Globus pallidus (tissue), 1 donor: ENCODE data around the gene TBL3.

Experiments used
- DNase-seq: peaks from one replicate; pipeline ENCODE4 v3.0.0-alpha.2; 2015; ENCODE audit warnings: low spot score

TBL3 gene

DNA sequence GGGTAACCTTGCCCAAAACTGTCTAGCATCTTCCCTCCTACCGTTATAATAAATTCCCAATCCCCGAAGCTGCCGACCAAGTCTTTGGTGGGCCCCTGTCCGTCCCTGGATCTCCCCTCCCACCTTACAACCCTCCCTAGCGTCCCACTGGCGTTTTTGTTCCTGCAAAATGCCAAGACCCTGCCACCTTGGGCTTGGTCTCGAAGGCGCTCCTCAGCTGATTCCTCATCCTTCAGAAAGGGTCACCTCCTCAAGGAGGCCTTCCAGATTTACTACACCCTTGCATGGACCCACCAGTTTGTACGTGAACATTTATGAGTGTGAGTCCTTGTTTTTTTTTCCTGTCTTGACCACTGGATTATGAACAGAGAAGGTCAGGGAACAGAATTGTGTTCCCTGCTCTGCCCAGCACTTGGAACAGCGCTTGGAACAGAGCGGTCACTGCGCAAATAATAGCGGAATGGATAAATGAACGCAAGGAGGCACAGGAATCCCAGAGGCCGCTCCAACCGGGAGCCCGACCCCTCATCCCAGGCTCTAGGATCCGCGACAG, 11.2 kb downstream of the TBL3 start:
- DNase-seq = no peak

DNA sequence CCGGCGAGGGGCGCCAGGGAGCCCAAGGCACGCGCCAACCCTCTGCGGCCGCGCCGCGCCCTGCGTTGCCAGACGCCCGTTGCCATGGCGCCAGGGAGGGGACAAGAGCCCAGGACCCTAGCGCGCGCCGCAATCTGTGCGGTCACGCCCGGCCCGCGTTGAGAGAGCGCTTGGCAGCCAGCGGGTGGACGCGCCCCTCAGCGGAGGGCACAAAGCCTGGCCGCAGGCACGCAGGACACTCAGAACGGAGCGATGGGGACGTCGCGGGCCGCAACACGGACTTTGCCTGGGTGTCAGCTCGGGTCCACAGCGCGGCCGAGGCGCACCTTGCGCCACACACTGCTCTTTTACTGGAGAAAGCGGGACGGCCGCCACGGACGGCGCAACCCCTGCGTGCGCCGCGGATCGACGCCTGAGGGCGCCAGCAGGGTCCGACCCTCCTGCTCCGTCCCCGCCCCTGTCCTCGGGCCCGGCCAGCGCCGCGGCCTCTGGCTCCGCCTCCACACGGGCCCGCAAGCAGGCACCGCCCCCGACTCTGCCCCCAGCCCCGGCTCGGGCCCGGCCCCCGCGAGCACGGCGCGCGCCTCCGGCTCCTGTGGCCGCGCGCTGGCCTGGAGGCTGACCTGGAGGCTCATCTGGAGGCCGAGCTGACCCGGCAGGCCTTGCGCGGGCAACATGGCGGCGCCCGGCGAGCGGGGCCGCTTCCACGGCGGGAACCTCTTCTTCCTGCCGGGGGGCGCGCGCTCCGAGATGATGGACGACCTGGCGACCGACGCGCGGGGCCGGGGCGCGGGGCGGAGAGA, 11.9 kb downstream of the TBL3 start, which contains the start of gene GFER:
TSS of gene GFER (plus strand) at position 650 of the 803 bp plus-strand sequence. CDS start at position 676, 26 bp downstream.
- DNase-seq = peak; percentile 91

DNA sequence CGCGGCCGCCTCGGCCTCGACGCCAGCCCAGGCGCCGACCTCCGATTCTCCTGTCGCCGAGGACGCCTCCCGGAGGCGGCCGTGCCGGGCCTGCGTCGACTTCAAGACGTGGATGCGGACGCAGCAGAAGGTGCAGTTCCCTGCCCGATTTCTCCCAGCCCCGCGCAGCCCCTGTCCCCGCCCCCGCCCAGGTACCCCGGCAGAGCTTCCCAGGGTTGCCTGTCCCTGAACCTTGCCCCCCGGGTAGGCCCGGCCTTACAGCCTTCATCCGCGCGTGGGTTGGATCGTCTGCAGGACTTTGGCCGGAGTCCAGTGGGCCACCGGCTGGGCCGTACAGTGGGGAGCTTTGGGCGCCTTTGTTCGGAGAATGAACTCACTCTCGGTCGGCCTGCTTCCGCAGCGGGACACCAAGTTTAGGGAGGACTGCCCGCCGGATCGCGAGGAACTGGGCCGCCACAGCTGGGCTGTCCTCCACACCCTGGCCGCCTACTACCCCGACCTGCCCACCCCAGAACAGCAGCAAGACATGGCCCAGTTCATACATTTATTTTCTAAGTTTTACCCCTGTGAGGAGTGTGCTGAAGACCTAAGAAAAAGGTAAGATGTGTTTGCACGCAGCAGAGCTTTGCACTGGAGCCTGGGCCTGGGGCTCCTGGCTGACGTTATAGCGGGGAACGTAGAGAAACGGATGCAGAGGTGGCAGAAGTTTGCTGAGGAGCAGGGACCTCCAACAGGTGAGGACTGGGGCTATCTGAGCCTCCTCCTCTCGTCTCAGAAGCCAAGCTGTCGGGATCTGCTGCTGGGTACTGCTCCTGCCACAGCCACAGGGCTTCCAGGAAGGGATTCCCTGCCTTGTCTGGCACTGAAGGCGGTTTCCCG, 12.7 kb downstream of the TBL3 start:
- no peak for DNase-seq

DNA sequence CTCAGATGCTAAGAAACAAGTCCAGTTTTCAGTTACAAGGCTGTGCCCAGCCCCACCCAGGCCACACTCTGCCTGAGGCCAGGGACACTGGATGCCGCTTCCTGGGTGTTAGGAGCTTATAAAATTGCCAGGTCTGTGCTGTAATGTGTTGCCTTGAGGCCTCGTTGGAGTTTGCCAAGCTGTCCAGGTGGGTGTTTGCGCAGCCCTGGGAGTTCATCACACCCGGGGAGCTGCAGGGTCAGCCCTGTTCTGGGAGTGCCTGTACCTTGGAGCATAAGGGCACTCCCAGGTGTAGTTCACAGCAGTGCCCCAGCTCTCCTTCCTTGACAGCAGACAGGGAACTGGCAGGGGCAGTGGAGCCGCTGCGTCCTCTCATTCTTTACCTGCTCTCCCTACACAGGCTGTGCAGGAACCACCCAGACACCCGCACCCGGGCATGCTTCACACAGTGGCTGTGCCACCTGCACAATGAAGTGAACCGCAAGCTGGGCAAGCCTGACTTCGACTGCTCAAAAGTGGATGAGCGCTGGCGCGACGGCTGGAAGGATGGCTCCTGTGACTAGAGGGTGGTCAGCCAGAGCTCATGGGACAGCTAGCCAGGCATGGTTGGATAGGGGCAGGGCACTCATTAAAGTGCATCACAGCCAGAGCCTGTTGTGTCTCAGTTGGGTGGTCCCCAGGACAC, 13.8 kb downstream of the TBL3 start:
- no peak for DNase-seq

DNA sequence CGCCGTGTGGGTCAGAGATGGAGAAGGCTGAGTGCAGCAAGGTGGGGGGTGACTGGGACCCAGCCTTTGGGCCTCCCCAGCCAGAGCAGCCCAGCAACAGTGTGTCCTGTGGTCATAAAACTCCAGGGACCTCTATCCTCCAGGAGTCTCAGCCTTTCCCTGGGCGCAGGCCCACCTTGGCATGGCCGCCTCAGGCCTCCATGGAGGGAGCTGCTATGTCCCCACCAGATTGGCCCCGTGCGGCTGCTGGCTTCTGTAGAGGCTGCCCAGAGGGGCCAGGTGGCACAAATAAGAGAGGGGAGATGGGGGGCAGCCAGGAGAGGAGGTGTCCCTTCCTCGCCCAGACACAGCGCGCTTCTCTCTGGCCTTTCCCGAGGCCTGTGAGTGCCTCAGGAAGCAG, 15.3 kb downstream of the TBL3 start:
- DNase-seq = no peak

DNA sequence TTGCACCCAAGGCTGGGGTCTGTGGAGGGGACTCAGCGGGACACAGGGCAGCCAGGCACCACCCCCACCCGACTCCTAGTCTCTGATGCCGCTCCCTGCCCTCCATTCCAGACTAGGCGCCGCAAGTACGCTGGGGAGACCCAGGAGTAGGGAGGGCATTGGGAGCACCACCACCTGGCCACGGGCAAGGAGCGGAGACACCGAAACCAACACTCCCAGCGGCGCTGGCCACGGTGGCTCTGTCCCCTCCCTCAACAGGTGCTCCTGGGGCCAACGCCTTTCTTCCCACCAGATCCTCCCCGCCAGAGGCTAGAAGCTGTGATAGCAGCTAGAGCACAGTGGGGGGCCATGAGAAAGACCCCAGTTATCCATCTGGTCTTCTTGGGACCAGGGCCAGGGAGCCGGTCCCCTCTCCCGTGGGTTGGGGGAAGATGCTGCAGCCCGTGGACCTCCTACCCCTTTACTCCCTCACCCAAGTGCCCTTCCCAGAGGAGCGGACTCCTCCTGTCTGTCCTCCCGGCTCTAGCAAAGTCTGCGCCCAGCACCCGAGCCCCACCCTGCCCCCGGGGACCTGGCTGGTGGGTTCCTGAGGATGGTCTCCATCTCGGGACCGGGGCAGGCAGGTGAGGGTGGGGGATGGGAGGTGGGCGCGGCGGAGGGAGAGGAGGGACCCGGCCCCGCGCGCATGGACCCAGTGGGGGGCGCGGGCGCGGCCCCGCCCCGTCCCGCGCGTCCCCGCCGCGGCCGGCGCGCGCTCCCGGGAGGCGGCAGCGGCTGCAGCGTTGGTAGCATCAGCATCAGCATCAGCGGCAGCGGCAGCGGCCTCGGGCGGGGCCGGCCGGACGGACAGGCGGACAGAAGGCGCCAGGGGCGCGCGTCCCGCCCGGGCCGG, 17.6 kb downstream of the TBL3 start, which contains the start of gene SYNGR3:
TSS of gene SYNGR3 (plus strand) at position 762 of the 892 bp plus-strand sequence. CDS start 133 bp downstream, outside the sequence.
- DNase-seq = no peak

DNA sequence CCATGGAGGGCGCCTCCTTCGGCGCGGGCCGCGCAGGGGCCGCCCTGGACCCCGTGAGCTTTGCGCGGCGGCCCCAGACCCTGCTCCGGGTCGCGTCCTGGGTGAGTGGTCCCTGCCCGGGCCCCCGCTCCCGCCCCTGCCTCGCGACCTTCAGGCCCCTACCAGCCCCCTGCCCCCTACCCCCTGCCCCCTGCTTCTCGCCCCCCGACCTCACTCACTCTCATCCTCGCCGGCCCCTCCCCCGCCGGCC, 18.2 kb downstream of the TBL3 start:
- DNase-seq = no peak

DNA sequence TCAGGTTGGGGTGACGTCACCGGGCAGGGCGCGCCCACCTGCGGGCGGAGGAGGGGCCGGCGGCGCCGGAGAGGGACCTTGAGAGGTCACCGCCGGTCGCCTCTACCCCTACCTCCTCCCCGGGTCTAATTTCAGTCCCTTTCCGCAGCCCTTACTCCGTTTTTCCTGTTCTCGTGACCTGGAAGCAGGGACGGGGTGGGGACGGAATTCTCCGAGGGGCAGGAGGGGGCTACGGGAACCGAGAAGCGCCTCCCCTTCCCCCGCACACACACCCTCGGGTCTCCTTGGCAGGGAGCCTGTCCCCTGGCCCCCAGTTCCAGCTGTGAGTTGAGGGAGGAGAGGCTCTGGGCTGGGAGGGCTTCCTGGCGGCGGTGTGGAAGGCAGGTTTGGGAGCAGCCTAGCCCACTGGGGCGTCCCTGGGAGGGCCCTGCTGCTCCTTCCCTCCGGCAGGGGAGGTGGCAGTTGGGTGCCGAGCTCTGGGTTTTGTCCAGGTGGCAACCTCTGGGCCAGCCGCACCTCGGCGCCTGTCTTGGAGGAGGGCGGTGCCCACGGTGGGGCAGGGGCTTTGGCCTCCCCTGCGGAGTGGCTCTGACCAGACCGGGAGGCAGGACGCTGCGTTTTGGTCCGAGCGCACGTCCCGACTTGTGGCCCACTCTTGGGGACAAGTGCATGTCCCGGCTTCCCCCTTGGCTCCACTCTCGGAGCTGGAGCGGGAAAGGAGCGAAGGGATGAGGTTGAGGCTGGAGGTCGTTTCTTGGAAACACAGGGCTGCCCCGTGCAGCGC, 18.7 kb downstream of the TBL3 start:
- DNase-seq = no peak

DNA sequence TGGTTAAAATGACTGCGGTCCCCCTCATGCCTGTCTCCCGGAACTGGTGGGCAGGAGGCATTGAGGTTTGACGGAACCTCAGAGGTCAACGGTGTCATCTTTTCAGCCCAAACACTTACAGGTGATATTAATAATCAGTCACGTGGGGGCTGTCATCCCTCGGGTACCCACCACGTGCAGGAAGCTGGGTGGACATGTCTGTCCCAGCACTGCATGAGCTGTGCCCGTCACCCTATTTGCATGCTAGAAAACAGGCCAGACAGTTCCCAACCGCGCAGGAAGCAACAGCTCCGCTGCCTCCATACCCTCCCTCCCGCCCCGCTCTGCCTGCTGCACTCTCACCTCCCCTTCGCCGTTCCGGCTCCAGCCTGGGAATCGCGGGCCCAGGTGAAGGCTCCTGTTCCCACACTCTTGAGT, 19.3 kb downstream of the TBL3 start:
- no peak for DNase-seq

DNA sequence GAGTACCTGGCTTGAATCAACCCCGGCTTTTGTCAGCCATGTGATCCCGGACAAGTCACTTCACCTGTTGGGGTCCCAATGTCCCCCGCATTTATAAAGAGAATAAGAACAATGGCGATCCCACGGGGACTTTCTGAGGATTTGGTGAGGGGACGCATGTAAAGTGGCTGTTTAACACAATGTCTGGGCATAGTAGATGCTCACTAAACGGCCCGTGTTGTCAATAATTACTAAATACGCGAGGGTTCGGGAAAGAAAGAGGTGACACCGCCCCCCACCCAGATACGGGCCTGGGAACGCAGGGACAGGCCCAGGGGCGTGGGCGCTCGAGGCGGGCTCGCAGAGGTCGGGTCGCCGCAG, 19.7 kb downstream of the TBL3 start:
- no peak for DNase-seq

DNA sequence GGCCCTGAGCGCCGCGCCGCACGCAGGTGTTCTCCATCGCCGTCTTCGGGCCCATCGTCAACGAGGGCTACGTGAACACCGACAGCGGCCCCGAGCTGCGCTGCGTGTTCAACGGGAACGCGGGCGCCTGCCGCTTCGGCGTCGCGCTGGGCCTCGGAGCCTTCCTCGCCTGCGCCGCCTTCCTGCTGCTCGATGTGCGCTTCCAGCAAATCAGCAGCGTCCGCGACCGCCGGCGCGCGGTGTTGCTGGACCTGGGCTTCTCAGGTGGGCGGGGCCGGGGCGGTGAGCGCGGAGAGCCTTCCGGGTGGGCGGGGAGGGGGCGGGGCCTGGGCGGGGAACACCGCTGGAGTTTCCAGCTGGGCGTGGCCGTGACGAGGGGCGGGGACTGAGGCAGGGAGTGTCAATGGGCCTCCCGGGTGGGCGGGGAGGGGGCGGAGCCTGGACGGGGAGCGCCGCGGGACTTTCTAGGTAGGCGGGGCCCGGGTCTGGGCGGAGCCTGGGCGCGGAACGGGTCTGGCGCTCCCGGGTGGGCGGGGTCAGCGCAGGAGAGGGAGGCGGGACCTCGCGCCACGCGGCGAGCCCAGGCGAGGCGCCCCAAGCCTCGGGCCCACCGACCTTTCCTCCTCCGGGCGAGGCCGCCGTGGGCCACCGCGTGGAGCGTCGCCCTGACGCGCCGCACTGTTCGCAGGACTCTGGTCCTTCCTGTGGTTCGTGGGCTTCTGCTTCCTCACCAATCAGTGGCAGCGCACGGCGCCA, 20.3 kb downstream of the TBL3 start:
- DNase-seq = peak; percentile 78

DNA sequence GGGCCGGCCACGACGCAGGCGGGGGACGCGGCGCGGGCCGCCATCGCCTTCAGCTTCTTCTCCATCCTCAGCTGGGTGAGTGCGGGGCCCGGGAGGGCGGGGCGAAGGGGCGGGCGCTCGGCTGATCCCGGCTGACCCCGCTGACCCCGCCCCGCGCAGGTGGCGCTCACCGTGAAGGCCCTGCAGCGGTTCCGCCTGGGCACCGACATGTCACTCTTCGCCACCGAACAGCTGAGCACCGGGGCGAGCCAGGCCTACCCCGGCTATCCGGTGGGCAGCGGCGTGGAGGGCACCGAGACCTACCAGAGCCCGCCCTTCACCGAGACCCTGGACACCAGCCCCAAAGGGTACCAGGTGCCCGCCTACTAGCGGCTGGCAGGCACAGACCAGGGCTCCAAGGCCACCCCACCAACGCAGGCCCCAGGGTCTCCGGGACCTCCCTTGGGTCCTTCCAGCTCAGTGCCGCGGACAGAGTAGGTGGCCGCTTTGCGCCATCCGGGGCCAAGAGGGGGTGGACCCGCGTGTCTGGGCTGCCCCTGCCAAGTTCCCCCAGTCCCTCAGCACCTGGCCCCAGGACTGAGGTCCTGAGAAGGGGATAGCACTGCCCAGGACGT, 21.0 kb downstream of the TBL3 start:
- no peak for DNase-seq

DNA sequence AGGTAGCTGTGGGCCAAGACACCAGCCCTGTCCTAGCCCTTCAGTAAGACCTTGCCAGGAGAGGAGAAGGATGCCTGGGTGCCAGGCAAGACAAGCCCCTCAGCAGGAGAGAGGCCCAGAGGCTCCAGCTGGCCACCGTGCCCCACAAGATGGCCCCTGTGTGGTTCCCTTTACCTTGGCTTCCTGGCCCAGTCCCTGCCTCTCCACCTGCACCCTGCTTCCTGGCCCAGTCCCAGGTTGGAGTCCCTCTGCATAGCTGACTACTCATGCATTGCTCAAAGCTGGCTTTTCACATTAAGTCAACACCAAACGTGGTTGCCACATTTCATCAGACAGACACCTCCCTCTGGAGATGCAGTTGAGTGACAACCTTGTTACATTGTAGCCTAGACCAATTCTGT, 21.9 kb downstream of the TBL3 start:
- DNase-seq = no peak

DNA sequence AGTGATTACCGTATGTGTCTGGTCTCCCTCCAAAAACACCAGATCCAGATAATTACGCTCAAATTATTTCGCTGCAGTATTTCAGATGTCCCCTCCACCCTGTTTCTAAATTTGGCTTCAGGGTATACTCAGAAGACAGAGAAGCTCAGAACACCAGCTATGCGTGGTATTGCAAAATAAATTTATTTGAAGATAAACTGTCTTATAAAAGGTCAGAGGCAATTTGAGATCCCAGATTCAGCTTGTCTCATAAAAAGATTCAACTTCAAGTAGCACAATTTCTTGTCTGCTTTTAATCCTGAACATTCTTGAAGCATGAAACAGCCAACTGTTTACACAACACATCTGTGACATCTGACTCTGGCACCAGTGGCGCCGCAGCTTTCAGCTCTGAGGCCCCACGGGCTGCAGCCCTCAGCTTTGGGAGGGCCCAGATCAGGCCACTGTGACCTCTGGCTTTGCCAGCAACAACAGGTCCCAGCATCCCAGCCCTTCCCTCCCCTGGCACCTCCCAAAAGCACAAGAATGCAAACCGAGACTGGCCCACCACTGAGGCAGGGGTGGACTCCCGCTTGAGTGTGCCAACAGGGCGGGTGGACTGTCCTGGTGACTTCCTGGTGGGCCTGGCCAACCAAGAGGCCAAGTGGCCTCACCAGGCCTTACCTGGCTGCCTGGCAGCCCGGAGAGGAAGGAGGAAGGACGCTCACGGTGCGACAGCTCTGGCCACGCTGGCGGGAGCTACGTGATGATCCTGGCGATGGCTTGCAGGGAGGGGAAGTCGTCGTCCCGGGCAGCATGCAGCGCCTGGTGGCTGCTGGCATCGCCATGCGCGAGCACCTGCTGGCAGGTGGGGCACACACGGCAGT, 25.9 kb downstream of the TBL3 start:
- no peak for DNase-seq

DNA sequence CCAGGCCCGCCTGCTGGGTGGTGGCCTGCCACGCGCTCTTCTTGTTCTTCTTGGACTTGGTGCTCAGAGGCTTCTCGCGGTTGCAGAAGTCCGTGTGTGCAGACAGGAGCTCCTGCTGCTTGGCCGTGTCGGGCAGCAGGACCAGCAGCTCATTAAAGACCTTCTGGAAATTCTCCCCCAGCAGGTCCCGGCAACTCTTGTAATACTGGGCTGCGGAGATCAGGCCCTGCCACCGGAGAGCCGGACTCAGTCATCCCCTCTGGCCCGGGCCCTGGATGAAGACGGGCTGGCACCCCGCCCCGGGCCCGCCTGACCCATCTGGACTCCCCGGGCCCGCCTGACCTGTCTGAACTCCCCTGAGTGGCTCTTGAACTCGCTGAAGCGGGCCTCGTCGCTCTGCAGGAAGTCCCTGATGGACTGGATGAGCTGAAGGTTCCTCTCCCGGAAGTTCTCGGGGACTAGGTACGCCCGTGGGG, 26.5 kb downstream of the TBL3 start:
- DNase-seq = no peak

DNA sequence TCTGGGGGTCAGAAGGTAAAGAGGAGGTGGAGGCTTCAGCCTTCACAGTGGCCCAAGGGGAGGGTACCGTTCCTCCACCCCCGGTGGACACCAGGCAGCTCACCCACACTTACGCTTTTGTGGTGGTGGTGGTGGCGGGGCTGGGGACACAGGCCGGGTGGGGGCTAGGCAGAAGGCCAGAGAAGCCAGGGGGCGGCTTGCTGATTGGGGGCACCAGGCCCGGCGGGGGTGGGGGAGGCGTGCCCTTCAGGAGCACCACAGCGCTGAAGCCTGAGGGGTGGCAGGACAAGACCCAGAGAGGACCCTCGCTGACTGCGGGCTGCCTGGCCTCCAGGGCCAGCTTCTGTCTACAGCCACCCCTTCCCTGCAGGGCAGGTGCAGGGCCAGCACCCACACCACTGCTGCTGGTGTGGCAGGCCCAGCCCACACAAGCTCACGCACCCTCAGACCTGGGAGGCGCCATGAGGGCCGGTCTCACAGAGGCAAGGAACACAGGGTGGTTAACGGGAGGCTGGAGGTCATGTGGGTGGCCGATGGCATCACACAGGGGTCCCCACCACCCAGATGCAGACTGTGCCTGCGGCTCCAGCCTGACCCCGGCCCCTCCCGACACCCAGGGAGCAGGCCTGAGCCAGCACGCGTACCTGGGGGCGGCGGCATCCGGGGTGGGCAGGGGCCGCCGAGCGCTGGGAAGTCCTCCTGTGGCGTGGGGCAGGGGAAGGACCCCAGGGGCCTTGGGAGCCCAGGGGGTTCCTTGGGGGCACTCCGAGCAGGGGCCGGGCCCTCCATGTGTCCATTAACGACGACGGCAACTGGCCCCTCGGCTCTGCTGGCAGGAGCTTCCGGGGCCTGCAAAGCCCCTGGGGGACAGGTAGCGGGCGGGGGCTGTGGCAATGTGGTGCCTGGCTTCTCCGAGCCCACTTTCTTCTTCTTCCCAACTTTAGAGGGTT, 27.3 kb downstream of the TBL3 start:
- DNase-seq = no peak

DNA sequence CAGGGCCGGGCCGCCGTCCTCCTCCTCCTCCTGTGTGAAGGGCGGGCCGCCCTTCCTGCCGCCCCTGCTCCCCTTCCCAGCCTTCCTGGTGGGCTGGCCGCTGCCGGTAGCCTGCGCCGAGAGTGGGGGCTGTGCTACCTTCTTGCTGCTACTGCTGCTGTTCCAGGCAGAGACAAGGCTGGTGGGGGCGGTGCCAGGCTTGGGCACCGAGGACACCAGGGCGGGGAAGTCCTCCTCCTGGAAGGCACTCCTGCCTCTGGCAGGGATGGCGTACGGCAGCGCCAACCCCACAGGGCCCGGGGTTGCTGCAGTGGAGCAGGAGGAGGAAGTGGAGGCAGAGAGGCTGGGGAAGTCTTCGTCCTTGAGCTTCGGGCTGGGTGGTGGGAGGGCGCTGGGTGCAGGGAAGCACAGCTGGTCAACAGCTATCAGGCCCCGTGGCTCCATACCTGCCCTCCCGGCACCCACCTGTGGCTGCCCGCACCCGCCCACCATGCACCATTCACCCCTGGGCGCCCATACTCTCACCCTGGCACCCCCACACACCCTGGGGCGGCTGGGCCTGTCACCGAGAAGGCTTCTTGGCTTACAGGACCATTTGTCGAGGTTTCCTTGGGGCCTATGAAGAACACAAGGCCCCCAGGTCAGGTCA, 28.1 kb downstream of the TBL3 start:
- DNase-seq = no peak
